ENCODE results near the gene PRKX.
"Not testable (repeated sequence)": the region's sequence is repeated elsewhere in the genome, so short reads cannot be mapped to it uniquely, and the experiment has no call there.

Gene PRKX

DNA sequence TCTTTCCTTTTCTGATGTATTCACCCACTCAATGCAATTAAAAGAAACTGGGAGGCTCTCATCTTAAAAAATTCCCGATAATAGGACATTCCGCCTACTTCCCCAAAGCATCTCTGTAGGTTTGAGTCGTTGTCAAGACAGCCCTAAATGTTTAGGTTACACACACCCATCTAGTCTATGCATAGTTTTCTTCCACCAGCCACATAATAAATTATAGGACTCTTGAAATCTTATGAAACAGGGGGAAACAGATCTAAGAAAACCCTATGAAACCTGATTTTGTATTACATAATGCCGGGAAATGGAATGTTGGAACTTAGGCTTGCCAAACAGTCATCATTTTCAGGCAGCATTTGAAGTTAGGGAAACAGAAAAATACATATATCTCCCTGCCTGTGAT, 150.0 kb downstream of the PRKX start:
- DNase-seq: no peak

DNA sequence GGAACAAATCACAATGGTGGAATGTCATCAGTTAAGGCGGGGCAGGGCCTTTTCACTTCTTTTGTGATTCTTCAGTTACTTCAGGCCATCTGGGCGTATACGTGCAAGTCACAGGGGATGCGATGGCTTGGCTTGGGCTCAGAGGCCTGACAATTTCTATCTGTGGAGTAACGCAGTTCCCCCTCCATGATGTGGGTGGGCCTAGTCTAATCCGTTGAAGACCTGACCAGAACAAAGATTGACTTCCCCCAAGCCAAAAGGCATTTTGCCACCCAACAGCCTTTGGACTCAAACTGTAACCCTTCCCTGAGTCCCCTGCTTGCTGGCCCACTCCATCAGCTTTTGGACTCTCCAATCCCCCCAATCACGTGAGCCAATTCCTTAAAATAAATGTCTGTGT, 153.4 kb downstream of the PRKX start:
- not testable (repeated sequence) for DNase-seq
